ENCODE measurements around the gene PLBD2.

DNA sequence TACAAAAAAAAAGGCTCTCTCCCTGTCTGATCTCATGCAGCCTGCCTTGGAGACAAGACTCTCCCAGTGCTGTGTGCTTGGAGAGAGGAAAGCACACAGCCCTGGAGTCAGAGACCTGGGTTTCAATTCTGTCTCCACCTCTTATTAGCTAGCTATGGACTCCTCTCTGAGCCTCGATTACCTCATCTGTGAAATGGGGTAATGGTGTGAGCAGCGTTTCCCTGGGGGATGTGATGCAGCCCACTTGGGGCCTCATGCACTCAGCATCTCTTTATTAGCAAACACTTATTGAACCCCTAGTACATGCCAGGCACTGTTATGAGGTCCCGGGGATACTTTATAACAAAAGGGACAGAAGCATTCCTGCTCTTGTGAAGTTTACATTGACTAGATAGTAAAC is 32.8 kb downstream of the PLBD2 start:
- no peak for TF ChIP-seq POLR2AphosphoS5 (IDR thresholded peaks at IDR 0.05)
- TF ChIP-seq, protein P1, sequence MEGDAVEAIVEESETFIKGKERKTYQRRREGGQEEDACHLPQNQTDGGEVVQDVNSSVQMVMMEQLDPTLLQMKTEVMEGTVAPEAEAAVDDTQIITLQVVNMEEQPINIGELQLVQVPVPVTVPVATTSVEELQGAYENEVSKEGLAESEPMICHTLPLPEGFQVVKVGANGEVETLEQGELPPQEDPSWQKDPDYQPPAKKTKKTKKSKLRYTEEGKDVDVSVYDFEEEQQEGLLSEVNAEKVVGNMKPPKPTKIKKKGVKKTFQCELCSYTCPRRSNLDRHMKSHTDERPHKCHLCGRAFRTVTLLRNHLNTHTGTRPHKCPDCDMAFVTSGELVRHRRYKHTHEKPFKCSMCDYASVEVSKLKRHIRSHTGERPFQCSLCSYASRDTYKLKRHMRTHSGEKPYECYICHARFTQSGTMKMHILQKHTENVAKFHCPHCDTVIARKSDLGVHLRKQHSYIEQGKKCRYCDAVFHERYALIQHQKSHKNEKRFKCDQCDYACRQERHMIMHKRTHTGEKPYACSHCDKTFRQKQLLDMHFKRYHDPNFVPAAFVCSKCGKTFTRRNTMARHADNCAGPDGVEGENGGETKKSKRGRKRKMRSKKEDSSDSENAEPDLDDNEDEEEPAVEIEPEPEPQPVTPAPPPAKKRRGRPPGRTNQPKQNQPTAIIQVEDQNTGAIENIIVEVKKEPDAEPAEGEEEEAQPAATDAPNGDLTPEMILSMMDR (IDR thresholded peaks at IDR 0.05) = no peak
- TF ChIP-seq POLR2A (IDR thresholded peaks at IDR 0.05) = no peak
